ENCODE measurements around the gene FAM117A. TPM values are rescaled to one million over a fixed set of nuclear protein-coding genes. Genes with fewer than 3 reads are reported as not detected.

The FAM117A gene
- total RNA-seq, 4 donors from 2014 or later: 5.6 to 7.5 (median 6.5) TPM

DNA sequence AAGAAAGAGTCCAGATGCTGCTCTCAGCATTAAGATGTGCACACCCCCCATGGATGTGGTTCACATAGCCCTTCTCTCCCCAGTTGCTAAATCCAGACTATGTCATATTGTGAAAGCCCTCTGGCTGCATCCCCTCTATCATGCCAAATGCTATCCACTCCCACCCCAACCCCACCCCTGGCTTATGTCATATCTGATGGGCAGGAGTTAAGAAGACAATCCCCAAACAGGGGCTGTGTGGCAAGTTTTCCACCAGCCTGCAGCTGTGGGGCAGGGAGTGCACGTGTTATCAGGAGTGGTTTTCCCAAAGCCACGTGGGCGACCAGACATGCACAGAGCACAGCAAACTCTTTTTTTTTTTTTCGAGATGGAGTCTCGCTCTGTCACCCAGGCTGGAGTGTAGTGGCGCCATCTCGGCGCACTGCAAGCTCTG lies 10.0 kb downstream of the FAM117A start:
- no peak for DNase-seq
- Histone ChIP-seq H3K36me3 (peaks cover 0 to 4% (median 4%) of the 10 kb centered on the region in 3 donors), H3K4me3 (no peak overlapping the region), H3K27ac (no peak overlapping the region), H3K27me3 (no peaks in the 10 kb centered on the region), H3K4me1 (peaks cover 0 to 13% (median 4%) of the 10 kb centered on the region in 3 donors), H3K9me3 (no peaks in the 10 kb centered on the region)
- WGBS, 2 donors: 87% methylated on average over 5 of the region's 8 CpGs; no CpG with 5 or more reads in 1 of the 2 donors
- intact Hi-C loops (cut with DNase I): no loop called here
- no peak for TF ChIP-seq CTCF (IDR thresholded peaks at IDR 0.05)
- no peak for TF ChIP-seq POLR2A (IDR thresholded peaks at IDR 0.05)

- no peak overlapping the region for H3K4me3 ChIP-seq
- peaks cover 0 to 14% (median 4%) of the 10 kb centered on the region in 3 donors for H3K4me1 ChIP-seq
- DNase-seq: no peak
- 80 to 91% methylated on average over 3 of the region's 3 CpGs for WGBS, 2 donors
- TF ChIP-seq POLR2A (IDR thresholded peaks at IDR 0.05) (no peak), CTCF (IDR thresholded peaks at IDR 0.05) (no peak)
- H3K9me3 ChIP-seq: no peaks in the 10 kb centered on the region
- H3K36me3 ChIP-seq: no peaks in the 10 kb centered on the region
- intact Hi-C loops (cut with DNase I): no loop called here
- no peaks in the 10 kb centered on the region for H3K27me3 ChIP-seq
- no peak overlapping the region for H3K27ac ChIP-seq
These were observed 11.4 kb downstream of the FAM117A start for GRCh38 chr17:49752508-49752907.

DNA sequence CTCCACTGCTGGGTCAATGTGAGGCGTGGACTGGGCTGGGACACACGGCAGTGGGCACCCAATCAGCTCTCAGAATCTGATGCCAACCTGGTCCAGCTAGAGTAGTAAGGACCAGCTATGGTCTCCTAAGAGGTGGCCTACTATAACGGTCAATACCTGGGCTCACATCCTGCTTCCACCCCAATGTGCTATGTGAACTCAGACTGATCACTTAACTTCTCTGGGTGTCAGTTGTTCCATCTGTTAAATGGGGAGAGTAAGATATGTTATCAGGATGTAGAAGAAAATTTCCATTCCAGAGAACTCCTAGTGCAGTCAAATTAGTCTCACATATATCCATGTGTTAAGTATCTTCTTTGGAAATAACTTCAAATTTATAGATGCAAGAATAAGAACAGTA lies 14.2 kb downstream of the FAM117A start:
- Histone ChIP-seq H3K27ac (no peak overlapping the region), H3K36me3 (no peaks in the 10 kb centered on the region), H3K4me1 (peaks cover 0 to 12% (median 7%) of the 10 kb centered on the region in 3 donors), H3K27me3 (no peaks in the 10 kb centered on the region), H3K9me3 (no peaks in the 10 kb centered on the region), H3K4me3 (no peak overlapping the region)
- intact Hi-C loops (cut with DNase I): no loop called here
- 70 to 82% methylated on average over 3 of the region's 3 CpGs for WGBS, 2 donors
- DNase-seq: no peak
- no peak for TF ChIP-seq CTCF (IDR thresholded peaks at IDR 0.05)
- no peak for TF ChIP-seq POLR2A (IDR thresholded peaks at IDR 0.05)

DNA sequence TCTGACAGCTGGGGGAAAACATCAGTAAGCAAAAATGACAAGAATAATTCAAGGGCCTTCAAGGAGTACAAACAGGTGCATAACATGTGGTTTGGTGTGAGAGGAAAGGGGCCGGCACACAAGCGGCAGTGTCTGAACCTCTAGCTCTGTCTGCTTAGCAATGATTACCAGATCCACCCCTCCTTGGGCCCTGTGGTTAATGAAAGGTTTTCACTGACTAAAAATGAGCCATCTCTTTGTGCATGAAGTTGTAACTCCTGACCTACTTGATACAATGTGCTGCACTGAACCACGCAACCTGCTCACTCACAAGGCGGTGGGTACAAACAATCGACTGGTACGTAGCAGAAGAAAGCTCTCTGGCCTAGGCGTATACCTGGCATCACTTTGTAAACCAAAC lies 15.1 kb downstream of the FAM117A start:
- no peaks in the 10 kb centered on the region for H3K9me3 ChIP-seq
- DNase-seq: no peak
- no peaks in the 10 kb centered on the region for H3K27me3 ChIP-seq
- no peak overlapping the region for H3K4me3 ChIP-seq
- WGBS, 2 donors: 81 to 94% methylated on average over 7 of the region's 7 CpGs
- intact Hi-C loops (cut with DNase I): no loop called here
- TF ChIP-seq POLR2A (IDR thresholded peaks at IDR 0.05) (no peak), CTCF (IDR thresholded peaks at IDR 0.05) (no peak)
- no peaks in the 10 kb centered on the region for H3K36me3 ChIP-seq
- H3K4me1 ChIP-seq: peaks cover 0 to 21% (median 7%) of the 10 kb centered on the region in 3 donors
- peak overlapping the region in 1 of 4 donors; percentile 42 for H3K27ac ChIP-seq

DNA sequence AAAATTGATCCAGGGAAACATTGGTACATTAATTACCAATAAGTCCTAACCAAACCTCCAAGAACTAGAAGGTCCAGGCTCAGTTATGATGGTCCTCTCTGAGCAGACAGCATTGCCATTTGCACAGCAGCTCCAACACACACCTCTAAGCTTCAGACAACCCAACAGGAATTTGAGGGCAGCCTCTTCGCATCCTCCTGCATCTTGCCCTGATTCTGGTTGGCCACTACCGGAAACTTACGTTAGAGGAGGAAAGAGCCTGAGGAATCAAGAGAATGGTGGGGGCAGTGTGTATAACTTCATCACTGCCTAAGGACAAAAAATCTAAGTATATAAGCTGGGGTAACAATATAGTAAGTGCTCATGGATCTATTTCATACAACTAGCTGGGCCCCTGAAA lies 15.7 kb downstream of the FAM117A start:
- Histone ChIP-seq H3K4me1 (peaks cover 0 to 27% (median 9%) of the 10 kb centered on the region in 3 donors), H3K36me3 (no peaks in the 10 kb centered on the region), H3K9me3 (no peaks in the 10 kb centered on the region), H3K27me3 (no peaks in the 10 kb centered on the region), H3K27ac (peak overlapping the region in 2 of 4 donors; percentile 7 to 35), H3K4me3 (no peak overlapping the region)
- 58 to 76% methylated on average over 3 of the region's 3 CpGs for WGBS, 2 donors
- intact Hi-C loops (cut with DNase I): no loop called here
- no peak for DNase-seq
- TF ChIP-seq CTCF (IDR thresholded peaks at IDR 0.05): no peak
- no peak for TF ChIP-seq POLR2A (IDR thresholded peaks at IDR 0.05)
